ENCODE measurements around the gene NOTCH3. TPM values are rescaled to one million over a fixed set of nuclear protein-coding genes. Genes with fewer than 3 reads are reported as not detected.

NOTCH3 gene
- total and polyA plus RNA-seq, 2 donors (not counting 1 experiment from before 2014, with no cell fraction given) = 26.4 to 42.6 TPM

DNA sequence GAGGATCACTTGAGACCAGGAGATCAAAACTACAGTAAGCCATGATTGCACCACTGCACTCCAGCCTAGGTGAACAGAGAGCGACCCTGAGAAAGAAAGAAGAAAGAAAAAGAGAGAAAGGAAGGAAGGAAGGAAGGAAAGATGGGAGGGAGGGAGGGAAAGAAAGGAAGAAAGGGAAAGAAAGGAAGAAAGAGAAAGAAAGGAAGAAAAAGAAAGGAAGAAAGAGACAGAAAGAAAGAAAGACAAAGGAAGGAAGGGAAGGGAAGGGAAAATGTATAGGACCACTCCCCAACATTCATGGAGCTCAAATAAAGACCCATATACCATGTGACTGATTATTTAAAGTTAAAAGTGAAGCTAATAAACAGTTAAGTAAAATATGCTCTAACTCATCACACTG lies 53.7 kb downstream of the NOTCH3 start:
- no peaks in the 10 kb centered on the region for H3K9me3 ChIP-seq (ENCODE audit: control insufficient read depth, insufficient read depth, low read depth, low read length)
- H3K4me1 ChIP-seq (ENCODE audit: control insufficient read depth, extremely low read depth, insufficient read depth, low read length) = no peaks in the 10 kb centered on the region
- no peak overlapping the region for H3K4me2 ChIP-seq (ENCODE audit: extremely low read depth, insufficient read depth, low read length)
- no peak overlapping the region for H3K4me3 ChIP-seq (replicated peaks in 1 of 4; ENCODE audit: control extremely low read depth in 1 of 4, insufficient read depth in 1 of 4, low read depth in 3 of 4, low read length in 4 of 4)
- no peak for TF ChIP-seq EZH2 (IDR thresholded peaks at IDR 0.05; ENCODE audit: low read length, missing control alignments)
- no peaks in the 10 kb centered on the region for H3K27me3 ChIP-seq (ENCODE audit: control insufficient read depth, insufficient read depth, low read length)
- no peaks in the 10 kb centered on the region for H4K20me1 ChIP-seq (ENCODE audit: control insufficient read depth, extremely low read depth, insufficient read depth, low read length)
- H3K36me3 ChIP-seq (ENCODE audit: control insufficient read depth, insufficient read depth, low read length) = no peaks in the 10 kb centered on the region
- H3K27ac ChIP-seq (ENCODE audit: insufficient read depth, low read length) = no peak overlapping the region
- no peak overlapping the region for H2AFZ ChIP-seq (ENCODE audit: low read length)
- H3K79me2 ChIP-seq (ENCODE audit: control insufficient read depth, insufficient read depth, low read length) = no peaks in the 10 kb centered on the region
- no peak overlapping the region for H3K9ac ChIP-seq (ENCODE audit: insufficient read depth, low read length)
- no peak for DNase-seq (ENCODE audit: low read depth in 2 of 2)

DNA sequence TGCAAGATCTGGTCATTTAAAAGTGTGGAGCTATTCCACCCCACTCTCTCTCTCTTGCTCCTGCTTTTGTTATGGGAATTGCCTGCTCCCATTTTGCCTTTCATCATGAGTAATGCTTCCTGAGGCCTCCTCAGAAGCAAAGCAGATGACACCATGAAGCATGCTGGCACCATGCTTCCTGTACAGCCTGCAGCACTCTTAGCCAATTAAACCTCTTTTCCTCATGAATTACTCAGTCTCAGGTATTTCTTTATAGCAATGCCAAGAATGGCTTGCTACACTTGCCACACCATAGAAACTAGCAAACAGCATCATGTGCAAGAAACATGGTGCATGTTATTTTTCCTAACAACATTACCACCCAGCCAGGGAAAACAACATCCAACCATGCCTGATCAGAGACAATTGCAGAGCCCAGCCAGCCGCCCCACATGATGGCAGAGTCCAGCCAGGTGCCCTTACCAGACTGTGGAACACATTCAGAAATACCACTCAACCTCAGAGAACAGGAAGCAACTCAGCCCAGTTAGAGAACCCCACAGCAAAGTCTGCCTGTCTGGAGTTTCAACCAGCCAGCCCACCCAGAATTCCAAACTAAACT lies 56.6 kb downstream of the NOTCH3 start:
- Histone ChIP-seq H3K27ac (ENCODE audit: insufficient read depth, low read length) (no peak overlapping the region), H3K4me3 (replicated peaks in 1 of 4; ENCODE audit: control extremely low read depth in 1 of 4, insufficient read depth in 1 of 4, low read depth in 3 of 4, low read length in 4 of 4) (no peak overlapping the region), H3K4me1 (ENCODE audit: control insufficient read depth, extremely low read depth, insufficient read depth, low read length) (no peaks in the 10 kb centered on the region), H3K9ac (ENCODE audit: insufficient read depth, low read length) (no peak overlapping the region), H4K20me1 (ENCODE audit: control insufficient read depth, extremely low read depth, insufficient read depth, low read length) (no peaks in the 10 kb centered on the region), H2AFZ (ENCODE audit: low read length) (no peak overlapping the region), H3K9me3 (ENCODE audit: control insufficient read depth, insufficient read depth, low read depth, low read length) (no peaks in the 10 kb centered on the region), H3K79me2 (ENCODE audit: control insufficient read depth, insufficient read depth, low read length) (no peaks in the 10 kb centered on the region), H3K27me3 (ENCODE audit: control insufficient read depth, insufficient read depth, low read length) (no peaks in the 10 kb centered on the region), H3K36me3 (ENCODE audit: control insufficient read depth, insufficient read depth, low read length) (no peaks in the 10 kb centered on the region), H3K4me2 (ENCODE audit: extremely low read depth, insufficient read depth, low read length) (no peak overlapping the region)
- peak in 1 of 2 donors; percentile 27 for DNase-seq (ENCODE audit: low read depth in 2 of 2)
- TF ChIP-seq, protein P1, sequence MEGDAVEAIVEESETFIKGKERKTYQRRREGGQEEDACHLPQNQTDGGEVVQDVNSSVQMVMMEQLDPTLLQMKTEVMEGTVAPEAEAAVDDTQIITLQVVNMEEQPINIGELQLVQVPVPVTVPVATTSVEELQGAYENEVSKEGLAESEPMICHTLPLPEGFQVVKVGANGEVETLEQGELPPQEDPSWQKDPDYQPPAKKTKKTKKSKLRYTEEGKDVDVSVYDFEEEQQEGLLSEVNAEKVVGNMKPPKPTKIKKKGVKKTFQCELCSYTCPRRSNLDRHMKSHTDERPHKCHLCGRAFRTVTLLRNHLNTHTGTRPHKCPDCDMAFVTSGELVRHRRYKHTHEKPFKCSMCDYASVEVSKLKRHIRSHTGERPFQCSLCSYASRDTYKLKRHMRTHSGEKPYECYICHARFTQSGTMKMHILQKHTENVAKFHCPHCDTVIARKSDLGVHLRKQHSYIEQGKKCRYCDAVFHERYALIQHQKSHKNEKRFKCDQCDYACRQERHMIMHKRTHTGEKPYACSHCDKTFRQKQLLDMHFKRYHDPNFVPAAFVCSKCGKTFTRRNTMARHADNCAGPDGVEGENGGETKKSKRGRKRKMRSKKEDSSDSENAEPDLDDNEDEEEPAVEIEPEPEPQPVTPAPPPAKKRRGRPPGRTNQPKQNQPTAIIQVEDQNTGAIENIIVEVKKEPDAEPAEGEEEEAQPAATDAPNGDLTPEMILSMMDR (conservative IDR thresholded peaks at IDR 0.05 in 1 of 2, IDR thresholded peaks at IDR 0.05 in 1 of 2; ENCODE audit: low read depth in 1 of 2, low read length in 2 of 2) = no peak
- TF ChIP-seq EZH2 (IDR thresholded peaks at IDR 0.05; ENCODE audit: low read length, missing control alignments) = no peak

DNA sequence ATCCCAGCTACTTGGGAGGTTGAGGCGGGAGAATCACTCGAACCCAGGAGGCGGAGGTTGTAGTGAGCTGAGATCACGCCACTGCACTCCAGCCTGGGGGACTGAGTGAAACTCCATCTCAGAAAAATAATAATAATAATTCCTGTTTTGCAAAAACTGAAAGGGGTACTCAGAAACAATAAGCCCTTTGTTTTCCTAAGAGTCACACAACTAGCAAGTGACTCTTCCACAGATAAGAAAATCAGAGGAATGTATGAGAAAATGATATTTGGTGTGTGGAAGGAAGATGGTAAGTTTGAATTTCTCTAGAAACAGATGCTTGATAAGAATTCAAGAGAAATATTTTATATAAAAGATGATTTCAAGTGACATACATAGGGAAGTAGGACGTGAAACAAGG lies 58.5 kb downstream of the NOTCH3 start:
- Histone ChIP-seq H3K79me2 (ENCODE audit: control insufficient read depth, insufficient read depth, low read length) (no peaks in the 10 kb centered on the region), H3K36me3 (ENCODE audit: control insufficient read depth, insufficient read depth, low read length) (no peaks in the 10 kb centered on the region), H2AFZ (ENCODE audit: low read length) (no peak overlapping the region), H4K20me1 (ENCODE audit: control insufficient read depth, extremely low read depth, insufficient read depth, low read length) (no peaks in the 10 kb centered on the region), H3K4me2 (ENCODE audit: extremely low read depth, insufficient read depth, low read length) (no peak overlapping the region), H3K4me1 (ENCODE audit: control insufficient read depth, extremely low read depth, insufficient read depth, low read length) (peaks cover 5% of the 10 kb centered on the region), H3K27me3 (ENCODE audit: control insufficient read depth, insufficient read depth, low read length) (no peaks in the 10 kb centered on the region), H3K9ac (ENCODE audit: insufficient read depth, low read length) (no peak overlapping the region), H3K9me3 (ENCODE audit: control insufficient read depth, insufficient read depth, low read depth, low read length) (no peaks in the 10 kb centered on the region), H3K4me3 (replicated peaks in 1 of 4; ENCODE audit: control extremely low read depth in 1 of 4, insufficient read depth in 1 of 4, low read depth in 3 of 4, low read length in 4 of 4) (no peak overlapping the region), H3K27ac (ENCODE audit: insufficient read depth, low read length) (no peak overlapping the region)
- TF ChIP-seq, protein P1 (conservative IDR thresholded peaks at IDR 0.05 in 1 of 2, IDR thresholded peaks at IDR 0.05 in 1 of 2; ENCODE audit: low read depth in 1 of 2, low read length in 2 of 2) = no peak
- DNase-seq (ENCODE audit: low read depth in 2 of 2) = no peak
